Sigmoid colon (tissue), 7 donors: Measurements from ENCODE around the gene HTRA2. TPM values are rescaled to one million over a fixed set of nuclear protein-coding genes. Genes with fewer than 3 reads are reported as not detected.

Source experiments
- DNase-seq: peaks from one replicate; pipeline ENCODE4 v3.0.0-alpha.2; 2019
- H3K27ac ChIP-seq, 4 donors: fragments of 200-600 bp; sonication (generic); one replicate each; pipeline ENCODE4 v1.5.1; 2016 to 2019; ENCODE audit warnings: mild to moderate bottlenecking in 1 of 4
- H3K27me3 ChIP-seq, 3 donors: fragments of 200-600 bp; sonication (generic); one replicate each; pipeline ENCODE4 v1.5.1; 2019; ENCODE audit warnings: mild to moderate bottlenecking in 1 of 3
- H3K36me3 ChIP-seq, 4 donors: fragments of 200-600 bp; sonication (generic); one replicate each; pipeline ENCODE4 v1.5.1; 2016 to 2019
- H3K4me1 ChIP-seq, 4 donors: fragments of 200-600 bp; sonication (generic); one replicate each; pipeline ENCODE4 v1.5.1; 2017 to 2019
- H3K4me3 ChIP-seq, 4 donors: fragments of 200-600 bp; sonication (generic); one replicate each; pipeline ENCODE4 v1.5.1; 2017 to 2019; ENCODE audit warnings: mild to moderate bottlenecking in 2 of 4, moderate library complexity in 1 of 4
- H3K9me3 ChIP-seq, 4 donors: fragments of 200-600 bp in 3 of 4; sonication (generic) in 3 of 4; one replicate each; pipeline versions ENCODE4 v1.5.1 to v1.6.1; 2013 to 2019
- EP300 ChIP-seq, 4 donors: sonication (generic); formaldehyde crosslinking; IDR thresholded peaks; one replicate each; pipeline ENCODE4 v1.6.1; 2017; ENCODE audit warnings: antibody characterized with exemption in 4 of 4
- POLR2A ChIP-seq, 2 donors: fragments of 450-650 bp; IDR thresholded peaks; one replicate each; pipeline ENCODE4 v1.6.1; 2016; ENCODE audit warnings: antibody characterized with exemption in 2 of 2, mild to moderate bottlenecking in 2 of 2, moderate library complexity in 2 of 2
- POLR2AphosphoS5 ChIP-seq, 4 donors: sonication (generic); formaldehyde crosslinking; IDR thresholded peaks; one replicate each; pipeline ENCODE4 v1.6.1; 2017; ENCODE audit warnings: antibody characterized with exemption in 4 of 4
- WGBS, 2 donors: extraction: QIAGEN DNeasy Blood & Tissue Kit; methylation state at CpG; one replicate each; pipeline ENCODE4 v1.1.7; 2013; 5-methylcytosine and 5-hydroxymethylcytosine counted together
- intact Hi-C: fragments of 100-400 bp; cut with DNase I; formaldehyde crosslinking; loops from one replicate; pipeline ENCODE4 v1.15.1; 2023
- polyA plus RNA-seq, 3 donors: library from polyadenylated mRNA; stranded (reverse); fragments of 200-250 nt; gene quantifications; one replicate each; pipeline ENCODE4 v1.2.3, GENCODE V29; 2013
- total RNA-seq, 4 donors: library from RNA; depleted of rRNA; stranded (reverse); fragments of >200 nt; gene quantifications; one replicate each; pipeline ENCODE4 v1.1.0, GENCODE V29; 2016
- TF ChIP-seq, protein P1 (sequence below), 4 experiments: fragments of 450-650 bp in 3 of 4; fragments of 200-600 bp in 1 of 4; IDR thresholded peaks; one replicate each; pipeline ENCODE4 v1.5.1; 2016 to 2019; ENCODE audit warnings: antibody characterized with exemption in 4 of 4, mild to moderate bottlenecking in 3 of 4, moderate library complexity in 2 of 4
- donor health status: healthy with polysubstance abuse.
- donor health status: Bipolar disorder and iron deficiency.
- donor health status: healthy.

Gene HTRA2
- total and polyA plus RNA-seq, 7 donors = 19.7 to 39.8 (median 29.6) TPM

DNA sequence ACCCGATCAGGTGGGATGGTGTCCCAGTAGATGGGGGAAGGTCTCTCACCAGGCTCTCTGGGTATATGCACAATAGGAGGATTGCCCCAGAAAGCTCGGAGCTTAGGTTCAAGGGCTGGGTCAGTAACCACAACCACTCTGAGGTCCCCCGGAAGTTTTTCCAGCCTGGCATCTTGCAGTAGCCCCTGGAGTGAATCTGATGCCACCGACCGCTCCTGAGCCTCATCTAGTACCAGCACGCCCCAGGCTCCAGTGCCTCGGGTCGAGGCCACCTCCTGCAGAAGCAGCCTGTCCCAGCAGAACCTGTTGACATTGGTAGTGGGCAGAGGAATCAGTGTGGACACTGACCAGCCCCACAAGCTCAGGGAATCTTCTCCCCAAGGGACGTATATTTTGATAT is 5.7 kb upstream of the HTRA2 start:
- Histone ChIP-seq H3K4me1 (peaks cover 0 to 15% (median 10%) of the 10 kb centered on the region in 4 donors), H3K27me3 (peaks cover 0 to 21% (median 9%) of the 10 kb centered on the region in 3 donors), H3K27ac (no peak overlapping the region), H3K4me3 (no peak overlapping the region), H3K36me3 (peaks cover 21 to 28% (median 22%) of the 10 kb centered on the region in 4 donors), H3K9me3 (no peaks in the 10 kb centered on the region)
- no peak for TF ChIP-seq EP300 (IDR thresholded peaks at IDR 0.05)
- TF ChIP-seq POLR2A (IDR thresholded peaks at IDR 0.05) = no peak
- no peak for TF ChIP-seq POLR2AphosphoS5 (IDR thresholded peaks at IDR 0.05)
- TF ChIP-seq, protein P1, sequence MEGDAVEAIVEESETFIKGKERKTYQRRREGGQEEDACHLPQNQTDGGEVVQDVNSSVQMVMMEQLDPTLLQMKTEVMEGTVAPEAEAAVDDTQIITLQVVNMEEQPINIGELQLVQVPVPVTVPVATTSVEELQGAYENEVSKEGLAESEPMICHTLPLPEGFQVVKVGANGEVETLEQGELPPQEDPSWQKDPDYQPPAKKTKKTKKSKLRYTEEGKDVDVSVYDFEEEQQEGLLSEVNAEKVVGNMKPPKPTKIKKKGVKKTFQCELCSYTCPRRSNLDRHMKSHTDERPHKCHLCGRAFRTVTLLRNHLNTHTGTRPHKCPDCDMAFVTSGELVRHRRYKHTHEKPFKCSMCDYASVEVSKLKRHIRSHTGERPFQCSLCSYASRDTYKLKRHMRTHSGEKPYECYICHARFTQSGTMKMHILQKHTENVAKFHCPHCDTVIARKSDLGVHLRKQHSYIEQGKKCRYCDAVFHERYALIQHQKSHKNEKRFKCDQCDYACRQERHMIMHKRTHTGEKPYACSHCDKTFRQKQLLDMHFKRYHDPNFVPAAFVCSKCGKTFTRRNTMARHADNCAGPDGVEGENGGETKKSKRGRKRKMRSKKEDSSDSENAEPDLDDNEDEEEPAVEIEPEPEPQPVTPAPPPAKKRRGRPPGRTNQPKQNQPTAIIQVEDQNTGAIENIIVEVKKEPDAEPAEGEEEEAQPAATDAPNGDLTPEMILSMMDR (IDR thresholded peaks at IDR 0.05) = no peak
- no peak for DNase-seq
- intact Hi-C loops = no loop called here
- 90 to 94% methylated on average over 9 of the region's 9 CpGs for WGBS, 2 donors

DNA sequence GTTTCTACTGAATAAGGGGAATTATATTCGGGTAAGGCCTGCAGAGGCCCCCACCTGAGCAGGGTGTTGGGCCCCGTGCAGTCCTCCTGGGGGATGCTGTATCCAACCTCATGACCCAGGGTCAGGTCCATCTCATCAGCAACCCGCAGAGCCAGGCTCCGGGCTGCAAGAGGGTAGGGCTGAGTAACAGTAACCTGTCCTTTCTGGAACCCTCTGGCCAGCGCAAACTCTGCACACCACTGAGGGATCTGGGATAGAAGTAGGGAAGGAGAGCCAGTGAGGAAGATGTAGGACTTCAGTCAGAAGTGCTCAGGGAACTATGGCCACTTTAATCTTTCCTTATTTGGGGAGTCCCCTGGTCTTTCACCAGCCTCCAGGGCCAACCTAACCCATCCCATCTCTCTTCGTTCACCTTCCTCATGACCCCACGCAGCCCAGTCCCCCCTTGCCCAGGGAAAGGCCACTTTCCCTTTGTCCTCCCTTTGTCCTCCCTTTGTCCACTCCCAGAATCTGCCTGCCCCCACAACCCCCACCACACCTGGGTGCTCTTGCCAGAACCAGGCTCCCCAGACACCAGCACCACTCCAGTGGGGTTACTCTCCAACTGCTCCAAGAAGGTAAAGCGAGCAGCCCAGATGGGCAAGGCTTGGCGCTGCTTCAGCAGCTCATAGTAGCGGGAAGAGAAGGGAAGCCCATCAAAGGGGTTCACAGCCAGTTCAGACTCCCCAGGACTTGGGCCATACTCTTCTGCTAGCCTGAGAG is 4.6 kb upstream of the HTRA2 start:
- no peak overlapping the region for H3K27ac ChIP-seq
- H3K27me3 ChIP-seq = peaks cover 0 to 10% (median 0%) of the 10 kb centered on the region in 3 donors
- 95% methylated on average over 10 of the region's 10 CpGs for WGBS, 2 donors
- no peaks in the 10 kb centered on the region for H3K9me3 ChIP-seq
- intact Hi-C loops = loop anchor here (5.0 kb wide), 1 partner anchor 62 kb away; no protein-coding TSS in a partner anchor
- no peak overlapping the region for H3K4me3 ChIP-seq
- peaks cover 0 to 19% (median 11%) of the 10 kb centered on the region in 4 donors for H3K4me1 ChIP-seq
- H3K36me3 ChIP-seq = peaks cover 21 to 28% (median 22%) of the 10 kb centered on the region in 4 donors
- TF ChIP-seq, protein P1 (IDR thresholded peaks at IDR 0.05) = no peak
- no peak for TF ChIP-seq EP300 (IDR thresholded peaks at IDR 0.05)
- no peak for TF ChIP-seq POLR2AphosphoS5 (IDR thresholded peaks at IDR 0.05)
- TF ChIP-seq POLR2A (IDR thresholded peaks at IDR 0.05) = no peak
- no peak for DNase-seq

DNA sequence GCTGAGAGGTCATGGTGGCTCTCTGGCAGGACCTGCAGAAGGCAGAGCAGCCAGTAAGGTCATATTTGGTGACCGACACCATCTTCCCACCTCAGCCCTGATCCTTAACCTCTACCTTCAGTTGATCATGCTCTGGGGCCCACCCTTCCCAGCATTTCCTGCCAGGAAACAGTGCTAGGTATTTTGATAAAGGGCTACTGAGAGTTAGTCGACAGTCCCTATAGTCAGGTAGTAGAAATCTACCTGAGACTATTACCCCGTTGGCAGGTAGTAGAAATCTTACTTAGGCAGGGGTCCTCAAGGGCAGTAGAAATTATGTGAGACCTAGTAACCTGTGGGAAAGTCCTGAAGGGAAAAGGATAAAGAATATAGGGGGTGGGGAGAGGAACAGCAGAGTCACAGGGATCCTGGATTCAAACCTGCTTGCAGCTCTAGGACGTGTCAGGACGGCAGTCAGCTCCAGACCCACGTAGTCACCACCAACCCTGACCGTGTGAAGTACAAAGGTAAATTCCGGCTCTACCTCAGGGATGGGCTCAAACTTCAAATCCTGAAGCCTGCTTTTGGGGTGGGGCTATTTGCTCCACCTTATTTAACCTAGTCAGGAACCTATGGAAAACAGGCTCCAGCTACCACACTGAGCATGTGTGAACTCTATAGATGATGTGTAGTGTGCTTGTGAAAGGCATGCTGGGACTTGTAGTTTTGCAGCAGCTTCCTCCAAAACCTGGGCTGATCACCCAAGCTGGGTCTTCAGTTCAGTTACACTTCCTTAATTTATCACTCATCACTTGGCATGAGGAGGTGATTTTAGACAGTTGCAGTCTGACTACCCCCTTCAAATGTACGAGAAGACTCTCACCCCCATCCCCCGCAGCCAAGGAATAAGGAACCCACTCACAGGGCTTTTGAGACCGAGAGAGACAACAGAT is 3.8 kb upstream of the HTRA2 start, which contains the start of gene DQX1:
Gene DQX1 (minus strand): TSS at position 515 of the 932 bp plus-strand sequence. CDS start 502 bp downstream, at position 13.
- H3K9me3 ChIP-seq = no peaks in the 10 kb centered on the region
- whole genome bisulfite sequencing, 2 donors = 49 to 74% methylated on average over 11 of the region's 11 CpGs
- H3K36me3 ChIP-seq = peaks cover 21 to 28% (median 22%) of the 10 kb centered on the region in 4 donors
- peaks cover 0 to 2% (median 0%) of the 10 kb centered on the region in 3 donors for H3K27me3 ChIP-seq
- H3K4me3 ChIP-seq = no peak within 1 kb of the TSS
- peaks cover 0 to 27% (median 16%) of the 10 kb centered on the region in 4 donors for H3K4me1 ChIP-seq
- DNase-seq = no peak
- no peak within 1 kb of the TSS for H3K27ac ChIP-seq
- intact Hi-C loops = loop anchor here (5.0 kb wide), 1 partner anchor 61 kb away; no protein-coding TSS in a partner anchor
- TF ChIP-seq POLR2A (IDR thresholded peaks at IDR 0.05) (no peak), POLR2AphosphoS5 (IDR thresholded peaks at IDR 0.05) (no peak), EP300 (IDR thresholded peaks at IDR 0.05) (no peak)
- TF ChIP-seq, protein P1 (IDR thresholded peaks at IDR 0.05) = no peak

DNA sequence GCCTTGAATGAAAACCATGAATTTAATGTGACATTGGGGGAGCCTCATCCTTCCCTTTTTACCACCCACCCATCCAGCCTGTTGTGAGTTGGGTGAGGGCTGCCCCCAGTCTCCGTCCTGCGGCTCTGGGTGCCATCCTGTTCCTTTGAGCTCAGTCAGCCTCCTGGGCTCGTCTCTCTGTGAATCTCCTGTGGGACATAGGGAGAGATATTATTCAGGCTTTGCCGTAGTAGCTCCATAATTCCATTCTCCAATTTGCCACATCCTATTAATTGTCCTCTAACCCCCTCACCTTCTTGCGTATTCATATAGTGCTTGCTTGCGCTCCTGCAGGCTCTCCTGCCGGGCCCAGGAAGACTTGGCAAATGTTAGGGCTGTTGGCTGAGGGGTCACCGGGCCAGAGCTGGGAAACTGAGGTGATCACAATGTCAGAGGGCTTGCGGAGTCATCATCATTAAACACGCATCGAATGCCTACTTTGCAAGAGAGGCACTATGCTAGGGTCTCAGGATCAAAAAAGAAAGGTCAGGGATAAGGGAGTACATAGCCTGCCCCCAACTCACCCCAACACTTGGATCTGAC is 3.0 kb upstream of the HTRA2 start:
- WGBS, 2 donors = 97% methylated on average over 11 of the region's 11 CpGs
- Histone ChIP-seq H3K9me3 (no peaks in the 10 kb centered on the region), H3K36me3 (peaks cover 21 to 28% (median 22%) of the 10 kb centered on the region in 4 donors), H3K27ac (no peak overlapping the region), H3K4me1 (peaks cover 0 to 34% (median 23%) of the 10 kb centered on the region in 4 donors), H3K27me3 (no peaks in the 10 kb centered on the region), H3K4me3 (no peak overlapping the region)
- intact Hi-C loops = loop anchor here (5.0 kb wide), 1 partner anchor 61 kb away; no protein-coding TSS in a partner anchor
- DNase-seq = no peak
- TF ChIP-seq, protein P1 (IDR thresholded peaks at IDR 0.05) = no peak
- TF ChIP-seq EP300 (IDR thresholded peaks at IDR 0.05) (no peak), POLR2AphosphoS5 (IDR thresholded peaks at IDR 0.05) (no peak), POLR2A (IDR thresholded peaks at IDR 0.05) (no peak)
